H1 (cell line): ENCODE measurements around the gene SCAMP2. TPM values are rescaled to one million over a fixed set of nuclear protein-coding genes. Genes with fewer than 3 reads are reported as not detected.

Experiments used
- CEBPB ChIP-seq: IDR thresholded peaks from 2 replicates; pipeline ENCODE4 v1.6.1; 2012; ENCODE audit warnings: low read depth, low read length
- CTCF ChIP-seq, 3 experiments: IDR thresholded peaks; 1 replicate in 2 of 3; 2 replicates in 1 of 3; pipeline versions ENCODE4 v1.5.1 to v1.6.1; 2011; ENCODE audit warnings: low read length in 3 of 3, mild to moderate bottlenecking in 3 of 3, inconsistent platforms in 2 of 3, low read depth in 1 of 3, moderate library complexity in 1 of 3; ENCODE audit not compliant: insufficient read depth in 1 of 3; ENCODE audit errors: control extremely low read depth in 1 of 3
- FOSL1 ChIP-seq: IDR thresholded peaks from 2 replicates; pipeline ENCODE4 v1.6.1; 2011; ENCODE audit warnings: mild to moderate bottlenecking, low read depth, low read length, moderate library complexity; ENCODE audit not compliant: insufficient read depth
- SIRT6 ChIP-seq: IDR thresholded peaks from one replicate; pipeline ENCODE4 v1.7.1; 2012; ENCODE audit warnings: low read length, inconsistent platforms
- TCF12 ChIP-seq: IDR thresholded peaks from 2 replicates; pipeline ENCODE4 v1.6.1; 2011; ENCODE audit warnings: low read depth, mild to moderate bottlenecking, low read length
- polyA plus RNA-seq, 7 experiments: library from polyadenylated mRNA; depleted of rRNA in 3 of 7; stranded (reverse) in 5 of 7; unstranded in 2 of 7; fragments of >200 nt in 5 of 7; fragments of 200-250 nt in 2 of 7; gene quantifications; 1 replicate in 5 of 7; 2 replicates in 1 of 7; 4 replicates in 1 of 7; pipeline versions ENCODE4 v1.2.1 to v1.2.3, GENCODE V29; 2011 to 2013; ENCODE audit warnings: missing spikeins in 2 of 7, mixed read lengths in 2 of 7
- total RNA-seq: library from RNA; stranded (reverse); fragmentation: NEBNext Ultra II Directional; extraction: Animal tissue kit (Norgen Biotek cat#: 25700); gene quantifications from 2 replicates; pipeline ENCODE4 v1.2.1, GENCODE V29; 2021
- TF ChIP-seq, protein P1 (sequence below): fragments of 300-600 bp; sonication (generic); IDR thresholded peaks from 2 replicates; pipeline ENCODE4 v1.7.1; 2012; ENCODE audit warnings: low read length, moderate library complexity, mild to moderate bottlenecking, inconsistent platforms; ENCODE audit not compliant: insufficient replicate concordance

The SCAMP2 gene
- total and polyA plus RNA-seq, 2 of the 8 experiments (the other 6 are each of a cell fraction or from before 2014, with no cell fraction given) = 41.7 to 131 TPM

GRCh38 chr15:74920456-74920855 lies 47.3 kb upstream of the SCAMP2 start (continued):
- TF ChIP-seq CEBPB (no peak), FOSL1 (no peak), SIRT6 (no peak), TCF12 (no peak), CTCF (IDR thresholded peaks at IDR 0.05; ENCODE audit: control extremely low read depth in 1 of 3, insufficient read depth in 1 of 3, low read depth in 1 of 3, low read length in 3 of 3) (no peak)
- TF ChIP-seq, protein P1, sequence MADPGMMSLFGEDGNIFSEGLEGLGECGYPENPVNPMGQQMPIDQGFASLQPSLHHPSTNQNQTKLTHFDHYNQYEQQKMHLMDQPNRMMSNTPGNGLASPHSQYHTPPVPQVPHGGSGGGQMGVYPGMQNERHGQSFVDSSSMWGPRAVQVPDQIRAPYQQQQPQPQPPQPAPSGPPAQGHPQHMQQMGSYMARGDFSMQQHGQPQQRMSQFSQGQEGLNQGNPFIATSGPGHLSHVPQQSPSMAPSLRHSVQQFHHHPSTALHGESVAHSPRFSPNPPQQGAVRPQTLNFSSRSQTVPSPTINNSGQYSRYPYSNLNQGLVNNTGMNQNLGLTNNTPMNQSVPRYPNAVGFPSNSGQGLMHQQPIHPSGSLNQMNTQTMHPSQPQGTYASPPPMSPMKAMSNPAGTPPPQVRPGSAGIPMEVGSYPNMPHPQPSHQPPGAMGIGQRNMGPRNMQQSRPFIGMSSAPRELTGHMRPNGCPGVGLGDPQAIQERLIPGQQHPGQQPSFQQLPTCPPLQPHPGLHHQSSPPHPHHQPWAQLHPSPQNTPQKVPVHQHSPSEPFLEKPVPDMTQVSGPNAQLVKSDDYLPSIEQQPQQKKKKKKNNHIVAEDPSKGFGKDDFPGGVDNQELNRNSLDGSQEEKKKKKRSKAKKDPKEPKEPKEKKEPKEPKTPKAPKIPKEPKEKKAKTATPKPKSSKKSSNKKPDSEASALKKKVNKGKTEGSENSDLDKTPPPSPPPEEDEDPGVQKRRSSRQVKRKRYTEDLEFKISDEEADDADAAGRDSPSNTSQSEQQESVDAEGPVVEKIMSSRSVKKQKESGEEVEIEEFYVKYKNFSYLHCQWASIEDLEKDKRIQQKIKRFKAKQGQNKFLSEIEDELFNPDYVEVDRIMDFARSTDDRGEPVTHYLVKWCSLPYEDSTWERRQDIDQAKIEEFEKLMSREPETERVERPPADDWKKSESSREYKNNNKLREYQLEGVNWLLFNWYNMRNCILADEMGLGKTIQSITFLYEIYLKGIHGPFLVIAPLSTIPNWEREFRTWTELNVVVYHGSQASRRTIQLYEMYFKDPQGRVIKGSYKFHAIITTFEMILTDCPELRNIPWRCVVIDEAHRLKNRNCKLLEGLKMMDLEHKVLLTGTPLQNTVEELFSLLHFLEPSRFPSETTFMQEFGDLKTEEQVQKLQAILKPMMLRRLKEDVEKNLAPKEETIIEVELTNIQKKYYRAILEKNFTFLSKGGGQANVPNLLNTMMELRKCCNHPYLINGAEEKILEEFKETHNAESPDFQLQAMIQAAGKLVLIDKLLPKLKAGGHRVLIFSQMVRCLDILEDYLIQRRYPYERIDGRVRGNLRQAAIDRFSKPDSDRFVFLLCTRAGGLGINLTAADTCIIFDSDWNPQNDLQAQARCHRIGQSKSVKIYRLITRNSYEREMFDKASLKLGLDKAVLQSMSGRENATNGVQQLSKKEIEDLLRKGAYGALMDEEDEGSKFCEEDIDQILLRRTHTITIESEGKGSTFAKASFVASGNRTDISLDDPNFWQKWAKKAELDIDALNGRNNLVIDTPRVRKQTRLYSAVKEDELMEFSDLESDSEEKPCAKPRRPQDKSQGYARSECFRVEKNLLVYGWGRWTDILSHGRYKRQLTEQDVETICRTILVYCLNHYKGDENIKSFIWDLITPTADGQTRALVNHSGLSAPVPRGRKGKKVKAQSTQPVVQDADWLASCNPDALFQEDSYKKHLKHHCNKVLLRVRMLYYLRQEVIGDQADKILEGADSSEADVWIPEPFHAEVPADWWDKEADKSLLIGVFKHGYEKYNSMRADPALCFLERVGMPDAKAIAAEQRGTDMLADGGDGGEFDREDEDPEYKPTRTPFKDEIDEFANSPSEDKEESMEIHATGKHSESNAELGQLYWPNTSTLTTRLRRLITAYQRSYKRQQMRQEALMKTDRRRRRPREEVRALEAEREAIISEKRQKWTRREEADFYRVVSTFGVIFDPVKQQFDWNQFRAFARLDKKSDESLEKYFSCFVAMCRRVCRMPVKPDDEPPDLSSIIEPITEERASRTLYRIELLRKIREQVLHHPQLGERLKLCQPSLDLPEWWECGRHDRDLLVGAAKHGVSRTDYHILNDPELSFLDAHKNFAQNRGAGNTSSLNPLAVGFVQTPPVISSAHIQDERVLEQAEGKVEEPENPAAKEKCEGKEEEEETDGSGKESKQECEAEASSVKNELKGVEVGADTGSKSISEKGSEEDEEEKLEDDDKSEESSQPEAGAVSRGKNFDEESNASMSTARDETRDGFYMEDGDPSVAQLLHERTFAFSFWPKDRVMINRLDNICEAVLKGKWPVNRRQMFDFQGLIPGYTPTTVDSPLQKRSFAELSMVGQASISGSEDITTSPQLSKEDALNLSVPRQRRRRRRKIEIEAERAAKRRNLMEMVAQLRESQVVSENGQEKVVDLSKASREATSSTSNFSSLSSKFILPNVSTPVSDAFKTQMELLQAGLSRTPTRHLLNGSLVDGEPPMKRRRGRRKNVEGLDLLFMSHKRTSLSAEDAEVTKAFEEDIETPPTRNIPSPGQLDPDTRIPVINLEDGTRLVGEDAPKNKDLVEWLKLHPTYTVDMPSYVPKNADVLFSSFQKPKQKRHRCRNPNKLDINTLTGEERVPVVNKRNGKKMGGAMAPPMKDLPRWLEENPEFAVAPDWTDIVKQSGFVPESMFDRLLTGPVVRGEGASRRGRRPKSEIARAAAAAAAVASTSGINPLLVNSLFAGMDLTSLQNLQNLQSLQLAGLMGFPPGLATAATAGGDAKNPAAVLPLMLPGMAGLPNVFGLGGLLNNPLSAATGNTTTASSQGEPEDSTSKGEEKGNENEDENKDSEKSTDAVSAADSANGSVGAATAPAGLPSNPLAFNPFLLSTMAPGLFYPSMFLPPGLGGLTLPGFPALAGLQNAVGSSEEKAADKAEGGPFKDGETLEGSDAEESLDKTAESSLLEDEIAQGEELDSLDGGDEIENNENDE = no peak
